Nephron (organoid): ENCODE results near the gene FPGS.

ENCODE experiments used
- H3K27ac Mint-ChIP-seq, 3 experiments: 2 replicates each; pipeline ENCODE4 v1.8.0; 2020; ENCODE audit warnings: mixed read lengths in 3 of 3, mild to moderate bottlenecking in 2 of 3, moderate library complexity in 1 of 3
- H3K27me3 Mint-ChIP-seq: 2 replicates; pipeline ENCODE4 v1.8.0; 2021; ENCODE audit warnings: low read depth, mild to moderate bottlenecking, moderate library complexity, mixed read lengths
- H3K36me3 Mint-ChIP-seq: 2 replicates; pipeline ENCODE4 v1.8.0; 2020; ENCODE audit warnings: low read depth, mixed read lengths
- H3K4me1 Mint-ChIP-seq: 2 replicates; pipeline ENCODE4 v1.8.0; 2020; ENCODE audit warnings: mixed read lengths
- H3K4me3 Mint-ChIP-seq, 3 experiments: 2 replicates each; pipeline ENCODE4 v1.8.0; 2020; ENCODE audit warnings: mild to moderate bottlenecking in 3 of 3, mixed read lengths in 3 of 3, moderate library complexity in 2 of 3
- H3K9me3 Mint-ChIP-seq: 2 replicates; pipeline ENCODE4 v1.8.0; 2020; ENCODE audit warnings: mixed read lengths
- TF ChIP-seq, protein P1 (sequence below), 3 experiments: fragments of 200-600 bp; sonication (generic); IDR thresholded peaks; one replicate each; pipeline ENCODE4 v1.5.0; 2021; ENCODE audit warnings: antibody characterized with exemption in 3 of 3; ENCODE audit not compliant: unreplicated experiment in 3 of 3

FPGS gene

DNA sequence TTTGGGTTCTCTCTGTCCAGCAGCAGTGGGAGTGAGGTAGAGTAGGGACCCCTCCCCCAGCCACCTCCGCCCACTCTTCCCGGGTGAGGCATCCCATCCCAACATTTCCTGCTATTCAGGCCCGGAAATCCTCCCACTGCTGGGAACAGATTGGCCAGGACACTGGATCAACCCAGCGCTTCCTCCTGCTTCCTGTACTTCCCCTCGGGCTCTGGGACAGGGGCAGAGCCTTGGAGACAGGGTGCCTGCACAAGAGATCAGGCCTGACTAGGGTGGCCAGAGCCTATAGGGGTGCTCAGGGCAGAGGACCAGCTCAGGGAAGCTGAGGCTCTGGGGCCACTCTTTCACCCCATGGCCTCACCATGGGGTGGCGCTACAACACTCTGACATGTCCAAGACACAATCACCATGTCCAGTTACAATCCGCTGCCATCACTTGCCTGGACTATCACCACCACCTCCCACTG is 38.7 kb upstream of the FPGS start:
- peaks cover 11% of the 10 kb centered on the region for H3K36me3 Mint-ChIP-seq
- peaks cover 30% of the 10 kb centered on the region for H3K4me1 Mint-ChIP-seq
- H3K27ac Mint-ChIP-seq = peak overlapping the region; percentile 73 to 90 (median 86)
- H3K4me3 Mint-ChIP-seq = no peak overlapping the region
- TF ChIP-seq, protein P1, sequence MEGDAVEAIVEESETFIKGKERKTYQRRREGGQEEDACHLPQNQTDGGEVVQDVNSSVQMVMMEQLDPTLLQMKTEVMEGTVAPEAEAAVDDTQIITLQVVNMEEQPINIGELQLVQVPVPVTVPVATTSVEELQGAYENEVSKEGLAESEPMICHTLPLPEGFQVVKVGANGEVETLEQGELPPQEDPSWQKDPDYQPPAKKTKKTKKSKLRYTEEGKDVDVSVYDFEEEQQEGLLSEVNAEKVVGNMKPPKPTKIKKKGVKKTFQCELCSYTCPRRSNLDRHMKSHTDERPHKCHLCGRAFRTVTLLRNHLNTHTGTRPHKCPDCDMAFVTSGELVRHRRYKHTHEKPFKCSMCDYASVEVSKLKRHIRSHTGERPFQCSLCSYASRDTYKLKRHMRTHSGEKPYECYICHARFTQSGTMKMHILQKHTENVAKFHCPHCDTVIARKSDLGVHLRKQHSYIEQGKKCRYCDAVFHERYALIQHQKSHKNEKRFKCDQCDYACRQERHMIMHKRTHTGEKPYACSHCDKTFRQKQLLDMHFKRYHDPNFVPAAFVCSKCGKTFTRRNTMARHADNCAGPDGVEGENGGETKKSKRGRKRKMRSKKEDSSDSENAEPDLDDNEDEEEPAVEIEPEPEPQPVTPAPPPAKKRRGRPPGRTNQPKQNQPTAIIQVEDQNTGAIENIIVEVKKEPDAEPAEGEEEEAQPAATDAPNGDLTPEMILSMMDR (IDR thresholded peaks at IDR 0.05; ENCODE audit: unreplicated experiment in 3 of 3) = peak in 1 of 3 experiments; percentile 19
- peaks cover 12% of the 10 kb centered on the region for H3K27me3 Mint-ChIP-seq
- H3K9me3 Mint-ChIP-seq = no peaks in the 10 kb centered on the region

DNA sequence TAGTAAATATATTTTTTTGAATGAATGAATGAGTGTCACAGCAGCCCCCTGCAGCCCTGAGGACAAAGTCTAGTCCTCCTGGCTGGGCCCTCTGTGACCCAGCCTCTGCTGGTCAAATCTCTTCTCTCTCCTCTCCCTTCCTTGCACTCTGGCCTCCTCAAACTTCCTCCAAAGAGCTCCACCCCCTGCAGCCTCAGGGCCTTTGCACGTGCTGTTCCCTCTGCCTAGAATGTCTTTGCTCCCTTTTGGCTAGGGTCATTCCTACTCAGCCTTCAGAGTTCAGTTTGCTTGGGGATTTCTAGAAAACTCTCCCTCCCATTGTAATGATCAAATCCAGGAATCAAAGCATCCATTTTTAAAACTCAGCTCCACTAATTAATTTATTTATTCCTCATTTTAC is 37.3 kb upstream of the FPGS start:
- no peaks in the 10 kb centered on the region for H3K9me3 Mint-ChIP-seq

DNA sequence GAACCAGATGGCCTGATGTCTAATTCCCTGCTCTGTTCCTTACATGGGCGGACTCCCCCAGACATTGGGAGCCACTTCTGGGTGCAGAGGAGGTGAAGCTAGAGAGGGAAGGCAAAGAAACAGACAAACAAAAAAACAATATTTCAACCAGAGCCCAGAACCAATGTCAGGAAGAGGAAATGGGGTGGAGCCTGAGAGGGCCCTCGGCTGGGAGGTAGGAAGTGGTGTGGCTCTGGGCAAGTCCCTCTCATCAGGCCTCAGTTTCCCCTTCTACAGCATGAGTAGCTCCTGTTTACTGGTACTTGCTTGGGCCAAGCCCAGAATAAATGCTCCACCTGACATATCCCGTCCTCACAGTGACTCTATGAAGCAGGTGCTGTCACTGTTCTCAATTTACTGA is 35.3 kb upstream of the FPGS start:
- Mint-ChIP-seq H3K9me3 (no peaks in the 10 kb centered on the region), H3K27me3 (peaks cover 6% of the 10 kb centered on the region), H3K36me3 (peaks cover 11% of the 10 kb centered on the region), H3K27ac (peak overlapping the region; percentile 89 to 99 (median 95)), H3K4me3 (peak overlapping the region; percentile 34 to 66 (median 35)), H3K4me1 (peaks cover 41% of the 10 kb centered on the region)
- TF ChIP-seq, protein P1 (IDR thresholded peaks at IDR 0.05; ENCODE audit: unreplicated experiment in 3 of 3) = no peak

More for the DNA sequence above, 37.3 kb upstream of the FPGS start:
- H3K4me3 Mint-ChIP-seq = peak overlapping the region in 1 of 3 experiments; percentile 34
- peaks cover 37% of the 10 kb centered on the region for H3K4me1 Mint-ChIP-seq
- H3K27me3 Mint-ChIP-seq = peaks cover 12% of the 10 kb centered on the region
- peaks cover 11% of the 10 kb centered on the region for H3K36me3 Mint-ChIP-seq
- peak overlapping the region in 2 of 3 experiments; percentile 50 to 78 for H3K27ac Mint-ChIP-seq
- TF ChIP-seq, protein P1 (IDR thresholded peaks at IDR 0.05; ENCODE audit: unreplicated experiment in 3 of 3) = no peak

DNA sequence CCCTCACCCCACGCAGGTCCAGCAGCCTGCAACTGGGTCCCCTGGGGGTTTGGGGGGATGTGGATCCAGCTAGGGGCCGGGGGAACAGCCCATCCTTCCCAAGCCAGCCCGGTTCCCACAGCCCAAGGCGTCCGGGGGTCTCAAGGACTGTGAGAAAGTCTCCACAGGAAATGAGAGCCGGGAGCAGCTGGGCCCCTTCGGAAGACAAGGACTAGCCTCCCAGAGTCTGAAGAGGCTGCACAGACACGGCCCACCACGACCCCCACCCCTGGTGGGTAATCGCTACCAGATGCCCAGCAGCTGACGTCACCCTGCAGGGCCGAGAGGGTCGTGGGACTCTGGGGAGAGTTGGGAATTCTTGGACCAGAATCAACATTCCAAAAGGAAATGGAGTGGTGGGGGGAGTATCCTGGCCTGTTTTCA is 34.8 kb upstream of the FPGS start:
- Mint-ChIP-seq H3K27ac (peak overlapping the region; percentile 89 to 99 (median 95)), H3K4me1 (peaks cover 41% of the 10 kb centered on the region), H3K27me3 (peaks cover 4% of the 10 kb centered on the region), H3K9me3 (no peaks in the 10 kb centered on the region), H3K4me3 (peak overlapping the region; percentile 31 to 67 (median 63)), H3K36me3 (peaks cover 11% of the 10 kb centered on the region)
- TF ChIP-seq, protein P1 (IDR thresholded peaks at IDR 0.05; ENCODE audit: unreplicated experiment in 3 of 3) = no peak

DNA sequence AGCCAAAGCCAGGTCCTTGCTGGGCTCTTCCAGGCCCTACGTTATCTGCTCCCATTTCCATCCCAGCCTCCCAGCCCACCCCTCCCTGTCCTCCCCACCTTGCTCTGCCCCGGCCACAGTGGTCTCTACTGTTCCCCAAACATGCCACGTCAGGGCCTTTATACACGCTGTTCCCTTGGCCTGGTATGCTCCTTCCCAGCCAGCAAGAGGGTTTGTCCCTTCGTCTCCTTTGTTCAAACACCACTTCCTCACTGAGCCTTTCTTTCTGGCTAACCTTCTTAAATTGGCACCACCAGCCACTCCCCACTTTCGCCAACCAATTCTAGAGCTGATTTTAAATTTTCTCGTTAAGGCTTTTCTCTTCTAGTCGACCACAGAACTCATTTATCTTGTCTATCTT is 34.0 kb upstream of the FPGS start:
- Mint-ChIP-seq H3K27me3 (peaks cover 7% of the 10 kb centered on the region), H3K4me3 (peak overlapping the region; percentile 31 to 67 (median 63)), H3K27ac (peak overlapping the region; percentile 89 to 99 (median 95)), H3K4me1 (peaks cover 36% of the 10 kb centered on the region), H3K9me3 (no peaks in the 10 kb centered on the region), H3K36me3 (peaks cover 11% of the 10 kb centered on the region)
- TF ChIP-seq, protein P1 (IDR thresholded peaks at IDR 0.05; ENCODE audit: unreplicated experiment in 3 of 3) = no peak

DNA sequence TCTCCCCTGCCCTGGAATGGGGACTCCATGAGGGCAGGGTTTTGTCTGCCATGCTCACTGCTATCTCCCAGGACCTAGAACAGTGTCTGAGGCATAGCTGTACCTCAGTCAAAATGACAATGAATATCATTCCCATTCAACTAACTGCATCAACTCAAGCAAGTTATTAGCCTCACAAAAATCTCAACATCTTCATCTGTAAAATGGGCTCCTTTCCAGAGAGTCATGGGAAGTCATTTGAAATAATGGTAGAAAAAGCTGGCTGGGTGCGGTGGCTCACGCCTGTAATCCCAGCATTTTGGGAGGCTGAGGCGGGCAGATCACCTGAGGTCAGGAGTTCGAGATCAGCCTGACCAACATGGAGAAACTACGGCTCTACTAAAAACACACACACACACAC is 33.6 kb upstream of the FPGS start:
- Mint-ChIP-seq H3K4me3 (peak overlapping the region; percentile 8 to 67 (median 31)), H3K36me3 (peaks cover 11% of the 10 kb centered on the region), H3K27me3 (peaks cover 7% of the 10 kb centered on the region), H3K9me3 (no peaks in the 10 kb centered on the region), H3K4me1 (peaks cover 32% of the 10 kb centered on the region), H3K27ac (peak overlapping the region; percentile 89 to 99 (median 95))
- TF ChIP-seq, protein P1 (IDR thresholded peaks at IDR 0.05; ENCODE audit: unreplicated experiment in 3 of 3) = no peak
